Adipocyte (in vitro differentiated cells): ENCODE data around the gene TMPRSS13.

Experiments
- DNase-seq: peaks from one replicate; pipeline ENCODE4 v3.0.0-alpha.2; 2015; ENCODE audit warnings: low read depth
- H3K27me3 ChIP-seq: replicated peaks from 2 replicates; pipeline ENCODE4 v1.7.0; 2013; ENCODE audit warnings: mild to moderate bottlenecking, low read length, moderate library complexity; ENCODE audit not compliant: control insufficient read depth, insufficient read depth
- H3K36me3 ChIP-seq: 2 replicates; pipeline ENCODE4 v1.7.0; 2013; ENCODE audit warnings: low read length, mild to moderate bottlenecking, moderate library complexity; ENCODE audit not compliant: control insufficient read depth, insufficient read depth, severe bottlenecking
- H3K4me1 ChIP-seq: 2 replicates; pipeline ENCODE4 v1.7.0; 2013; ENCODE audit warnings: mild to moderate bottlenecking, low read length, moderate library complexity; ENCODE audit not compliant: control insufficient read depth, insufficient read depth
- H3K4me3 ChIP-seq: 2 replicates; pipeline ENCODE4 v1.7.0; 2013; ENCODE audit warnings: mild to moderate bottlenecking, low read length, moderate library complexity
- H3K9ac ChIP-seq: 2 replicates; pipeline ENCODE4 v1.7.0; 2013; ENCODE audit warnings: mild to moderate bottlenecking, low read length, moderate library complexity
- H3K9me3 ChIP-seq: 2 replicates; pipeline ENCODE4 v1.7.0; 2013; ENCODE audit warnings: mild to moderate bottlenecking, low read length, moderate library complexity; ENCODE audit not compliant: control insufficient read depth

TMPRSS13 gene

GRCh38 chr11:117969160-117969991 lies 40.2 kb upstream of the TMPRSS13 start:
- H3K36me3 ChIP-seq, result no peaks in the 10 kb centered on the region
- H3K27me3 ChIP-seq, result peaks cover 37% of the 10 kb centered on the region
- no peaks in the 10 kb centered on the region for H3K4me1 ChIP-seq
- no peaks in the 10 kb centered on the region for H3K9me3 ChIP-seq
- no peak overlapping the region for H3K9ac ChIP-seq
- no peak for DNase-seq
- no peak overlapping the region for H3K4me3 ChIP-seq

GRCh38 chr11:117966908-117967307 lies 37.7 kb upstream of the TMPRSS13 start:
- no peak overlapping the region for H3K9ac ChIP-seq
- DNase-seq, result no peak
- no peaks in the 10 kb centered on the region for H3K4me1 ChIP-seq
- no peaks in the 10 kb centered on the region for H3K36me3 ChIP-seq
- H3K4me3 ChIP-seq, result no peak overlapping the region
- H3K9me3 ChIP-seq, result no peaks in the 10 kb centered on the region
- H3K27me3 ChIP-seq, result peaks cover 28% of the 10 kb centered on the region

DNA sequence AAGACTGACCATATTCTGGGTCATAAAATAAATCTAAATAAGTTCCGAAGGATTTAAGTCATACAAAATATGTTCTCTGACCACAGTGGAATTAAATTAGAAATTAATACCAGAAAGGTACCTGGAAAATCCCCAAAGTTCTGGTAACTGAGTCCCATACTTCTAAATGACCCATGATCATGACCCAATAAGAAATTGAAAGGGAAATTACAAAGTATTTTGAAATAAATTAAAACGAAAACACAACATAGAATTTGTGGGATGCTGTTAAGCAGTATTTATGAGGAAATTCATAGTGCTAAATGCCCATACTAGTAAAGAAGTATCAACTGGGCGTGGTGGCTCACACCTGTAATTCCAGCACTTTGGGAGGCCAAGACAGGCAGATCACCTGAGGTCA lies 33.6 kb upstream of the TMPRSS13 start:
- Histone ChIP-seq H3K36me3 (no peaks in the 10 kb centered on the region), H3K4me3 (no peak overlapping the region), H3K9me3 (no peaks in the 10 kb centered on the region), H3K9ac (no peak overlapping the region), H3K27me3 (peaks cover 2% of the 10 kb centered on the region), H3K4me1 (no peaks in the 10 kb centered on the region)
- no peak for DNase-seq

GRCh38 chr11:117961896-117962295 lies 32.7 kb upstream of the TMPRSS13 start:
- H3K36me3 ChIP-seq, result no peaks in the 10 kb centered on the region
- H3K27me3 ChIP-seq, result peaks cover 2% of the 10 kb centered on the region
- H3K4me1 ChIP-seq, result no peaks in the 10 kb centered on the region
- DNase-seq, result no peak
- H3K9me3 ChIP-seq, result peaks cover 8% of the 10 kb centered on the region
- no peak overlapping the region for H3K4me3 ChIP-seq
- no peak overlapping the region for H3K9ac ChIP-seq

- peaks cover 10% of the 10 kb centered on the region for H3K9me3 ChIP-seq
- no peak overlapping the region for H3K9ac ChIP-seq
- peaks cover 2% of the 10 kb centered on the region for H3K27me3 ChIP-seq
- DNase-seq, result no peak
- H3K4me3 ChIP-seq, result no peak overlapping the region
- no peaks in the 10 kb centered on the region for H3K36me3 ChIP-seq
- H3K4me1 ChIP-seq, result no peaks in the 10 kb centered on the region
Measured at GRCh38 chr11:117960406-117960805, 31.2 kb upstream of the TMPRSS13 start.

DNA sequence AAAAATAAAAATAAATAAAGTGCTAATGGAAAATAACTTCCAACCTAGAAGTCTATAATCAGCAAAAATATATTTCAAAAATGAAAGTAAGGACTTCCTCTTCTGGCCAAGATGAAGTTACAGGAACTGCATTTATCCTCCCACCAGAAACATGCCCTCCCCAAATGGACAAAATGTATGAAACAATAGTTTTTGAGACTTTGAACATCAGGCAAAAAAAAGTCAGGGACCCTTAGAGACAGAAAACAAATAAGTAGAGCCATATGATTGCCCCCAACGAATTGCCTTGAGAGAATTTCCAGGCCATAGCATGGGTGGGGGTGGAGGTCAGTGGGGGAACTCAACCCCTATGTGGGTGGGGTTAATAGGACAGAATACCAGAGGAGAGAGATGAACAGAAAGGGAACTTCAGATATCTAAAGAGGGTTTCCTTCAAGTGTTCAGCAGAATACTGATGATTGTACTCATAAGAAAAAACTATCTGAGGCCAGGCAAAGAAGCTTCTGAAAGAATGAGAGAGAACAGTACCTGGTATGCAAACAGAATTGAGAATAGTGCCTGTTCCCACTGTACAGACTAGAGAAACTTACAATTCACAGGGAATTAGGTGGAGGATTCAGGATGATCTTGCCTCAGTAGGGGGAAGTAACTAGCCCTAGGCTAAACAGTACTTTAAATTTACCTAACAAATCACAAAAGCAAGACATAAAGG lies 30.4 kb upstream of the TMPRSS13 start:
- Histone ChIP-seq H3K9me3 (peaks cover 10% of the 10 kb centered on the region), H3K9ac (no peak overlapping the region), H3K4me3 (no peak overlapping the region), H3K36me3 (no peaks in the 10 kb centered on the region), H3K27me3 (peaks cover 5% of the 10 kb centered on the region), H3K4me1 (no peaks in the 10 kb centered on the region)
- no peak for DNase-seq

DNA sequence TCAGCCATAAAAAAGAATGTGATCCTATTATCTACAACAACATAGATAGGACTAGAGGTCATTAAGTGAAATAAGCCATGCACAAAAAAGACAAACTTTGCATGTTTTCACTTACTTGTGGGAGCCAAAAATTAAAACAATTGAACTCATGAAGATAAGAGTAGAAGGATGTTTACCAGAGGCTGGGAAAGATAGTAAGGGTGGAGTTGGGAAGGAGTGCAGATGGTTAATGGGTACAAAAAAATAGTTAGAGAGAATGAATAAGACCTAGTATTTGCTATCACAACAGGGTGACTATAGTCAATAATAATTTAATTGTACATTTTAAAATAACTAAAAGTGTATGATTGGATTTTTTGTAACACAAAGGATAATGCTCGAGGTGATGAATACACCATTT lies 29.7 kb upstream of the TMPRSS13 start:
- Histone ChIP-seq H3K9me3 (peaks cover 10% of the 10 kb centered on the region), H3K36me3 (no peaks in the 10 kb centered on the region), H3K9ac (no peak overlapping the region), H3K4me1 (no peaks in the 10 kb centered on the region), H3K4me3 (no peak overlapping the region), H3K27me3 (peaks cover 11% of the 10 kb centered on the region)
- no peak for DNase-seq

GRCh38 chr11:117953024-117953671 lies 23.9 kb upstream of the TMPRSS13 start:
- Histone ChIP-seq H3K36me3 (no peaks in the 10 kb centered on the region), H3K27me3 (peaks cover 42% of the 10 kb centered on the region), H3K9ac (no peak overlapping the region), H3K9me3 (peaks cover 10% of the 10 kb centered on the region), H3K4me3 (no peak overlapping the region), H3K4me1 (peaks cover 8% of the 10 kb centered on the region)
- DNase-seq, result no peak

DNA sequence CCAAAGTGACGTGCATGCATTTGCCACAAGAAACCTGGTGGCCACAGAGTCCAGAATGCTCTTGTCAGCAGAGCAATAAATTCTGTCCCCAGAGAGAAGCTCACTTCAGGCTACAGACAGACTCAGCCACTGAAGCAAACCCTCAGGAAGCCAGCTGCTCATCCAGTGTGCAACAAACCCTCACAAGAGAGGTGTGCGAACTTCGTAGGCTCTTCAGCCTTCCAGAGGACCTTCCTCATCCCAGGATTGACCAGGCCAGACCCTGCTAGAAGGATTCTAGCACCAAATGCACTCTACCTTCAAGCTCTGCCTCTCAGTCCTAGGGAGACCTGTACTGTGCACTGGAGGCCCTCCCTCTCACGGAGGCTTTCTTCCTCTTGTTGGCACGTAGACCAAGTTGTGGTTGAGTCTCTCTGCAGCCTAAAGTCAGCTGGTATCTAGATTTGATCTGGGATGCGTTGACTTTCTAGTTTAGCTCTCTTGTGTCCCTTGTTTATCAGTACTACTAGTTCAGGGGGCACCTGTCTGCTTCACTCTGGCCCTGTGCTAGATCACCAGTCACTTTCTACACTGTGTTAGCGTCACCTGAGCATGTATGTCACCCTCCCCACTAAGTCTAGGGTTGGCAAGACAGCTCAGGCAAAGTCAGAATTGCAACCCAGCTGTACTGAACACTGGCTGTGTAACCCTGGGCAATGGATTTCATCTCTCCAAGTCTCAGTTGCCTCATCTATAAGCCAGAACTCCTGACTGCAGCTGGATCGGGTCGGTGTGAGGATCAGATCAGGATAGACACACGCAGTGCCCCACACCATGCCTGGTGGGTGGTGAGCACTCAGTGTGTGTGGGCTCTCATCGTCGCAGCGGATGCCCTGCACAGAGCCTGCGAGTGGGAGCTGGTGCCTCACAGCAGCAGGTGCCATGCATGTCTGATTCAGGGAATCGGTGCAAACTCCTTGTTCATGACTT lies 22.1 kb upstream of the TMPRSS13 start:
- no peaks in the 10 kb centered on the region for H3K36me3 ChIP-seq
- peaks cover 8% of the 10 kb centered on the region for H3K4me1 ChIP-seq
- H3K27me3 ChIP-seq, result peaks cover 46% of the 10 kb centered on the region
- DNase-seq, result no peak
- no peaks in the 10 kb centered on the region for H3K9me3 ChIP-seq
- H3K4me3 ChIP-seq, result no peak overlapping the region
- H3K9ac ChIP-seq, result no peak overlapping the region

DNA sequence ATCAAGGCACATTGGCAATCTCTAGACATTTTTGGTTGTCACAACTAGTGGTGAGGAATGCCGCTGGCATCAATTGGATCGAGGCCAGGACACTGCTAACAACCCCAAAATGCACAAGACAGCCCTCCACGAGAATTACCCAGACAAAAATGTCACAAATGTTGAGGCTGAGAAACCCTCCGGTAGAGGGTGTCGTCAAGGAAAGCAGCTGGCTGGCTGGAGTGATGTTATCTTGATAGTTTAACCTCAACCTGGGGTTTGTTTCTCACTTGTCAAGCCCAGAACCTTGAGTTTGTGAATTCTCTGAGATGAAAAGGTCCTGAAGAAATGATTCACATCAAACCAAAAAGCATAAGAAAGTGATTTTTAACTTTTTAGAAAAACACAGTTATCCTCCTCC lies 21.1 kb upstream of the TMPRSS13 start:
- peaks cover 8% of the 10 kb centered on the region for H3K4me1 ChIP-seq
- H3K27me3 ChIP-seq, result peaks cover 45% of the 10 kb centered on the region
- H3K36me3 ChIP-seq, result no peaks in the 10 kb centered on the region
- no peak overlapping the region for H3K9ac ChIP-seq
- no peaks in the 10 kb centered on the region for H3K9me3 ChIP-seq
- H3K4me3 ChIP-seq, result no peak overlapping the region
- DNase-seq, result peak; percentile 3
